Measurements from ENCODE around the gene SLC38A1. TPM values are rescaled to one million over a fixed set of nuclear protein-coding genes. Genes with fewer than 3 reads are reported as not detected.
A peak's percentile ranks its signal among the peaks of the same experiment; 100 is the strongest.

SLC38A1 gene
- total RNA-seq, 2 donors from 2014 or later = 77.7 to 107 TPM

DNA sequence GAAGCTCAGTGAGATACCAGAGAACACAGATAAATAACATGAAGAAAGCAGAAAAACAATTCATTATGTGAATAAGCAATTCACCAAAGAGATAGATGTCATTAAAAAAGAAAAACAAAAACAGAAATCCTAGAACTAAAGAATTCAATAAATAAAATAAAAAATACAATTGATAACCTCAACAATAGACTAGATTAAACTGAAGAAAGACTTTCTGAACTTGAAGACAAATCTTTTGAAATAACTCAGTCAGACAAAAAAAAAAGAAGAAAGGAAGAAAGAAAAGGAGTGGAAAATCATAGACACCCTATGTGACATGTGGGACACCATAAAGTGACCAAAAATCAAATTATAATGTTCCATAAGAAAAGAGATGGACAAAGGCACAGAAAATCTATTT, 14.0 kb upstream of the SLC38A1 start:
- H3K36me3 ChIP-seq (ENCODE audit: control insufficient read depth, insufficient read depth, low read length) = no peaks in the 10 kb centered on the region
- no peaks in the 10 kb centered on the region for H3K4me1 Mint-ChIP-seq
- H3K27ac Mint-ChIP-seq = no peak overlapping the region
- peaks cover 49% of the 10 kb centered on the region for H3K9me3 Mint-ChIP-seq
- peak overlapping the region; percentile 49 for H3K4me3 ChIP-seq (ENCODE audit: low read length)
- no peak for DNase-seq
- H3K27ac ChIP-seq (ENCODE audit: low read depth, low read length) = no peak overlapping the region
- H3K27me3 Mint-ChIP-seq (ENCODE audit: insufficient read depth) = no peaks in the 10 kb centered on the region
- no peaks in the 10 kb centered on the region for H3K27me3 ChIP-seq (ENCODE audit: control insufficient read depth, insufficient read depth, low read length, poor library complexity, severe bottlenecking)
- no peak overlapping the region for H3K4me3 Mint-ChIP-seq
- H3K9ac ChIP-seq (ENCODE audit: extremely low read depth, low read length, poor library complexity, severe bottlenecking) = no peak overlapping the region
- peaks cover 8% of the 10 kb centered on the region for H3K36me3 Mint-ChIP-seq (ENCODE audit: low read depth)
- no peaks in the 10 kb centered on the region for H3K4me1 ChIP-seq (ENCODE audit: control insufficient read depth, insufficient read depth, low read length)
- H3K9me3 ChIP-seq (ENCODE audit: control insufficient read depth, low read length) = peaks cover 24% of the 10 kb centered on the region
- no peak for TF ChIP-seq CTCF (conservative IDR thresholded peaks at IDR 0.05)

- Histone ChIP-seq H3K4me3 (ENCODE audit: low read length) (no peak overlapping the region), H3K9ac (ENCODE audit: extremely low read depth, low read length, poor library complexity, severe bottlenecking) (no peak overlapping the region), H3K9me3 (ENCODE audit: control insufficient read depth, low read length) (no peaks in the 10 kb centered on the region), H3K4me1 (ENCODE audit: control insufficient read depth, insufficient read depth, low read length) (peaks cover 3% of the 10 kb centered on the region), H3K27me3 (ENCODE audit: control insufficient read depth, insufficient read depth, low read length, poor library complexity, severe bottlenecking) (no peaks in the 10 kb centered on the region), H3K27ac (ENCODE audit: low read depth, low read length) (no peak overlapping the region), H3K36me3 (ENCODE audit: control insufficient read depth, insufficient read depth, low read length) (no peaks in the 10 kb centered on the region)
- H3K36me3 Mint-ChIP-seq (ENCODE audit: low read depth) = peaks cover 7% of the 10 kb centered on the region
- 87 to 94% methylated on average over 2 to 3 of the region's 3 CpGs for WGBS, 2 experiments (ENCODE audit: insufficient coverage in 1 of 2, insufficient read length in 1 of 2)
- no peak overlapping the region for H3K4me3 Mint-ChIP-seq
- H3K27ac Mint-ChIP-seq = no peak overlapping the region
- DNase-seq = no peak
- no peaks in the 10 kb centered on the region for H3K27me3 Mint-ChIP-seq (ENCODE audit: insufficient read depth)
- H3K4me1 Mint-ChIP-seq = peaks cover 8% of the 10 kb centered on the region
- TF ChIP-seq CTCF (conservative IDR thresholded peaks at IDR 0.05) = no peak
- no peaks in the 10 kb centered on the region for H3K9me3 Mint-ChIP-seq
Observed at GRCh38 chr12:46276756-46277155, 7.9 kb upstream of the SLC38A1 start.

DNA sequence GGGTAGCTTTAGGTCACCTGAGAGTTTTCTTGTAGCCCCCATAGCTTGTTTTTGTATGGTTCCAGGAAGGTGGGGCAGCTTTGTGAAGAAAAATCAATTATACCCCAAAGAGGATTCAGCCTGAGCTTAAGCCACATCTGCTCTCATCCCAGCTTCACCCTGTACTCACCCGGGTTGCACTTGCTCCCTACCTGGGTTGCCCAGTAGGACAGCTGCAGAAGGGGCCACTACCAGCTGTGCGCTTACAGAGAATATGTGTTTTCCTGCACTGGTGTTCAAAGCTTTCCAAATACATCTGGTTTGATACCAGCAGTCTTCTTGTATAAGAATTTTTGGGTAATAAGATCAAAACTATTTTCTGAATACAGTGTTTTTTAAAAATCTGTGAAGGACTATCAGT, 3.0 kb upstream of the SLC38A1 start:
- Histone ChIP-seq H3K4me3 (ENCODE audit: low read length) (no peak overlapping the region), H3K9me3 (ENCODE audit: control insufficient read depth, low read length) (no peaks in the 10 kb centered on the region), H3K4me1 (ENCODE audit: control insufficient read depth, insufficient read depth, low read length) (peaks cover 6% of the 10 kb centered on the region), H3K27ac (ENCODE audit: low read depth, low read length) (no peak overlapping the region), H3K27me3 (ENCODE audit: control insufficient read depth, insufficient read depth, low read length, poor library complexity, severe bottlenecking) (no peaks in the 10 kb centered on the region), H3K9ac (ENCODE audit: extremely low read depth, low read length, poor library complexity, severe bottlenecking) (no peak overlapping the region), H3K36me3 (ENCODE audit: control insufficient read depth, insufficient read depth, low read length) (no peaks in the 10 kb centered on the region)
- H3K9me3 Mint-ChIP-seq = no peaks in the 10 kb centered on the region
- WGBS, 2 experiments (ENCODE audit: insufficient coverage in 1 of 2, insufficient read length in 1 of 2) = 89% methylated on average over 2 of the region's 2 CpGs; no CpG with 5 or more reads in 1 of the 2 experiments
- no peak for TF ChIP-seq CTCF (conservative IDR thresholded peaks at IDR 0.05)
- H3K27me3 Mint-ChIP-seq (ENCODE audit: insufficient read depth) = no peaks in the 10 kb centered on the region
- no peak overlapping the region for H3K27ac Mint-ChIP-seq
- peaks cover 25% of the 10 kb centered on the region for H3K4me1 Mint-ChIP-seq
- H3K4me3 Mint-ChIP-seq = no peak overlapping the region
- peaks cover 5% of the 10 kb centered on the region for H3K36me3 Mint-ChIP-seq (ENCODE audit: low read depth)
- DNase-seq = no peak

Data from endodermal cell (in vitro differentiated cells).